Fibroblast of mammary gland (primary cell): ENCODE data around the gene SEPHS1.
"Not testable (repeated sequence)": the region's sequence is repeated elsewhere in the genome, so short reads cannot be mapped to it uniquely, and the experiment has no call there.

ENCODE experiments used
- DNase-seq: peaks from one replicate; pipeline ENCODE4 v3.0.0-alpha.2; 2010; ENCODE audit warnings: low read depth
- H3K4me3 ChIP-seq: 2 replicates; pipeline ENCODE4 v1.5.1; 2011; ENCODE audit warnings: low read depth, mild to moderate bottlenecking, low read length, moderate library complexity; ENCODE audit not compliant: control insufficient read depth
- CTCF ChIP-seq: conservative IDR thresholded peaks from 2 replicates; pipeline ENCODE4 v1.5.1; 2011; ENCODE audit warnings: low read depth, low read length, inconsistent platforms; ENCODE audit not compliant: control insufficient read depth, insufficient read depth

Gene SEPHS1

GRCh38 chr10:13294784-13295183 is 53.3 kb downstream of the SEPHS1 start:
- TF ChIP-seq CTCF, result no peak

GRCh38 chr10:13291821-13292773 is 56.0 kb downstream of the SEPHS1 start:
- no peak for DNase-seq

More at GRCh38 chr10:13294784-13295183, 53.3 kb downstream of the SEPHS1 start:
- DNase-seq, result no peak
- no peak overlapping the region for H3K4me3 ChIP-seq

GRCh38 chr10:13291061-13291460 is 57.0 kb downstream of the SEPHS1 start:
- no peak for DNase-seq
- no peak for TF ChIP-seq CTCF
- no peak overlapping the region for H3K4me3 ChIP-seq

More at GRCh38 chr10:13291821-13292773, 56.0 kb downstream of the SEPHS1 start:
- H3K4me3 ChIP-seq, result no peak overlapping the region
- no peak for TF ChIP-seq CTCF

GRCh38 chr10:13284050-13284449 is 64.0 kb downstream of the SEPHS1 start:
- DNase-seq, result no peak
- H3K4me3 ChIP-seq, result no peak overlapping the region
- TF ChIP-seq CTCF, result no peak

- not testable (repeated sequence) for DNase-seq, H3K4me3 ChIP-seq
Measured at GRCh38 chr10:13282348-13282747, 65.7 kb downstream of the SEPHS1 start.

GRCh38 chr10:13276749-13277365 is 71.2 kb downstream of the SEPHS1 start:
- H3K4me3 ChIP-seq, result no peak overlapping the region
- DNase-seq, result peak; percentile 28
- TF ChIP-seq CTCF, result peak; percentile 21

- DNase-seq, result not testable (repeated sequence)
Measured at GRCh38 chr10:13276146-13276545, 71.9 kb downstream of the SEPHS1 start.

GRCh38 chr10:13272164-13272571 is 75.9 kb downstream of the SEPHS1 start:
- no peak for TF ChIP-seq CTCF
- no peak overlapping the region for H3K4me3 ChIP-seq
- DNase-seq, result peak; percentile 24

More at GRCh38 chr10:13276146-13276545, 71.9 kb downstream of the SEPHS1 start:
- not testable (repeated sequence) for H3K4me3 ChIP-seq
